Activated CD8-positive, alpha-beta memory T cell treated with anti-CD3 and anti-CD28 coated beads, Interleukin-2, amount 50 U/mL, for 48 hours (primary cell): Measurements from ENCODE around the gene TMEM273.
A peak's percentile ranks its signal among the peaks of the same experiment; 100 is the strongest.

ENCODE experiments used
- DNase-seq: peaks from one replicate; pipeline ENCODE4 v3.0.0-alpha.2; 2020

The TMEM273 gene

DNA sequence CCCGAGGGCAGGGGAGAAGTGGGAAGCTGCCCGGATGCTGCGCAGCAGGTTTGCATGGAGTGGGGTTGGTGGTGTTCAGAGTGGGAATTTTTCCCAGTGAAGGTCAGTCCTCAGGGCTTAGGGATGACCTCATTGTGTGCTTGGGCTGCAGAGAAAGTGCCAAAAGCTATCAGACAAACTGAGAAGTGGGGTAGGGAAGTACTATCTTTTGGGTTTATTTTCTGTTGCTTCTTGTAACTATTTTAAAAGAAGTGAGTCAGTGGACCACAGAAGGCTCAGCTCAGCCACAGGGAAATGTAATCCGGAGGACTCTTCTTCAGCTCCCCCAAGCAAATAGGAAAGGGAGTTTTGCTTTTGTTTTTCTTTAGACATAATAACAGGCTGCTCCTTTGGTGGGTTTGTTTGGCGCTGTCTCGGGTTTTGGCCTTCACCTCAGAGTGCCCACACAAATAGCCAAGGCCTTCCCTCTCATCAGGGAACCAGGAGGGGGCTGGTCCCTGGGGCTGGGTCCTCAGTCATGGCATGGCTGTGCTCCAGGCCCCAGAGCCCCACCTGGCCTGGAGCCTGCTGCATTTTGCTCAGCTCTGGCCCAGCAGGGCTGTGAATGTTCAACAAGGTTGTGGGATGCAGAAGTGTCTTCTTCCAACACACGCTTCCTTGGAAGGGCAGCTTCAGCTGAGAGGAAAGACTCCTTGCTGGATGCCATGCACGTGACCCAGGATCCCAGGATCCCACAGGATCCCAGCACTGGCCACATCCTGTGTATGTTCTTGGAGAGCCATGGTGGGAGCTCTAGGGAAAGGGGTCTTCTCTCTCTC, 49.0 kb downstream of the TMEM273 start:
- DNase-seq, result no peak

DNA sequence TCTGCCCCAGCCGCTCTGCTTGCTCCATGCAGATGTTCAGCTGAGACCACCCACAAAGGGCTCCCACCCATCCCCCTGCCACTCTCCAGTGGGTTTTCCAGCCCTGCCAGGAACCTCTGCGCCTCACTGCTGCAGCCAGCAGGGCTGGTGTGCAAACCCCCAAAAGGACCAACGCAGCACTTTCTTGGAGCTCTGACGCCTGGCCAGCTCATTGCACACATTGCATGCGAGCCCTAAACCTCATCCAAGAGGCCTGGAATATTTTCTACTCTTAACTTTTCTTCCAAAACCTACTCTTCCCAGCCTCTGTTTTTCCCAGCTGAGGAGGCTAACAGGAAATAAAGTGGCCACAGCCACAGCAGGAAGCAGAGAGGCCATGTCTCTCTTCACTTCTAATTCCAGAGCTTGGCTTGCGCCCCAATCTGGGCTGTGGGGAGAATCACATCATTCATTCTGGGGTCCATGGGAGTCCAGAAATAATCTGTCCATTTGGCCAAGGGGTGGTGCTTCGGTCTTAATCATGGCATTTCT, 49.8 kb downstream of the TMEM273 start:
- DNase-seq, result no peak

DNA sequence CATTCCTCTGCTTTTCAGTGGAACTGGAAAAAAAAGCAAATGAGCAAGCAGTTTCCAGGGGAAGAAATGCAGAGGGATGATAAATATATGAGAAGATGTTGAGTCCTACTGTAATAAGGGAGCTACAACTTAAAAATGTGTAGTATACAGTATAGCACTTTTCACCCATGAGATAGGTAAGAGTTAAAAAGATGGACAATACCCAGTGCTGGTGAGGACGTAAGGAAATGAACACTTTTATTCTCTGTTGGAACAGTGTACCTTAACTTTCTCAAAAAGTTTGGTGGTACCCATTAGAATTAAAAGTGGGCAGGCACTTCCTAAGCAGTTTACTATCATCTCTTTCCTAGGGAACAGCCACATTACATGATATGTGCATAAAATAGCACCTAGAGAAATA, 51.7 kb downstream of the TMEM273 start:
- no peak for DNase-seq

DNA sequence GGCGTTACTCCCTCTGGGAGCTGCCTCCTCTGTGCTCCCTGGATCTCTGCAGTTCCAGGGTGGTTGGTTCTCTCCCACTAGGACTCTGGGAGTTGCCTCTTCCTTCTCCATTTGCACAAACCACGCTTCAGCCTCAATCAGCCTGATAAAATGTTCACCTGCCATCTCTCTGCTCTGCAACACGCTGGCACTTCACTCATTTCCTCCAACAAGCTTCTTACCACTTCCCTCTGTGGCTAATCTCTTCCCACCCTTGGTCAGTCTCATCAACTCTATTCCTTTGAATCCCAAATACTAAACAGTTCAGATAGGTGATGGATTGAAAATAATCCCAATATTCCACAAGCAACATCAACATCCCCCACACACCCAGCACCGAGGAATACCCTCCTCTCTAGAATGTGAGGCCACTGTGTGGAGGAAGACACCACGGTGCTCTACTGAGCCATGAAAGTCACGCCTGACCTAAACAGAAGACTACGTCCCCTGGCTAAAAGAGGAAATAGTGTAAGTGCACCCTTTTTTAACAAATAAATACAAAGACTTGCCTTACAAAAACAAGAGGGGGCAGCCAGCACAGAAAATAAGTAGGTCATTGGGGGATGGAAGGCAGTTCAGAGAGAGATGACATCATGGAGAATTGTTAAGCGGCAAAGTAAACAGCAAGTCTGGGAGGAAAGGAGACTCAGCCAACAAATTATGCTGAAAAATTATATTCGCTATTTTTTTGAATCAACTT, 52.4 kb downstream of the TMEM273 start:
- DNase-seq, result no peak

DNA sequence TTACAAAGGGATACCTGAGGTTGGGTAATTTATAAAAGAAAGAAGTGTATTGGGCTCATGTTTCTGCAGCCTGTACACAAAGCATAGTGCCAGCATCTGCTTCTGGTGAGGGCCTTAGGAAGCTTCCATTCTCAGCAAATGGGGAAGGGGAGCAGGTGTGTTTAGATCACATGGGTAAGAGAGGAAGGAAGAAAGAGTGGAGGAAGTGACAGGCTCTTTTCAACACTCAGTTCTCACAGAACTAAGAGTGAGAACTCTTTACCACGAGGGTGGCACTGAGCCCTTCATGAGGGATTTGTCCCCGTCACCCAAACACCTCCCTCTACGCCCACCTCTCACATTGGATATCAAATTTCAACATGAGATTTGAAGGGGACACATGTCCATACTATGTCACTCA, 53.9 kb downstream of the TMEM273 start:
- no peak for DNase-seq

DNA sequence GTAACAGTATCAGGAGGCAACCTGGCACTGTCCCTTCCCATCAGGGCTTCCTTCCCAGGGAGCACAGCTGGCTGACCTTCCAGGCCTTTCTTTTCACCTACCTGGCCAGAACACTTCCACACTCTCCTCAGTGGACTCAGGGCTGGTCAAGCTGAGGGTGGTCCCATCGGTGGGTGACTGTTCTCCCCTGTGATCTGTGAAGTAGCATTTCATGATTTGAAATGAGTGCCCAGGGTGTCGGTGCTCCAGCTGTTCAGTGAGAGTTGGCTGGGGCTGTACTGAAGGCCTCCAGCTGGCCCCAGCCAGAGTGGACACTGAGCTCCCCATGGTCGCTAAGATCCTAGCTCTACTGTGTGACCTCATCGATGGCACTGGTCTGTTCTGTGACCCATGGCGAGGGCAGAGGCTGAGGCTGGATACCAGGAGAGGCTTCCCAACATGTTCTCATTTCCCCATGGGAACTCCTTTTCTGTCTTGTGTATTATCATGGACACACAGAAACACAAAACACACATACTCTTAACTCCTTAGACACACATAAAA, 54.4 kb downstream of the TMEM273 start, which contains the start of gene FAM170B:
TSS of gene FAM170B (minus strand) at position 316 of the 543 bp plus-strand sequence. CDS start at position 213, 103 bp downstream.
- no peak for DNase-seq

DNA sequence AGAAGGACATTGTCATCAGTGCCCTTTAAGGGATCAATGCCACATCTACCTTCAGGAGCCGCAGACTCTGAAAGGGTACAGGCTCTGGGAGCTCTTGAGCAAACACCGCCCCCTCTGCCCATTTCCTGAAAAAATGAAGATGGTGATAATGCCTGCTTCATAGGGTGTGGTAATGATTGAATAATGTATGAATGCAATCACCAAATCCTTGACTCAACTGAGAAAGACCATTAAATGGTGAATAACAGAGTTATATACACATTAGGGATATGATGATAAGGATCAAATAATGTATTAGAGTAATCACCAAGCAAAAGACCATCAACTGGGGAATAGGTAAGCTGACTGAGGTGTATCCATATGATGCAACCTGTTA, 55.8 kb downstream of the TMEM273 start:
- no peak for DNase-seq

DNA sequence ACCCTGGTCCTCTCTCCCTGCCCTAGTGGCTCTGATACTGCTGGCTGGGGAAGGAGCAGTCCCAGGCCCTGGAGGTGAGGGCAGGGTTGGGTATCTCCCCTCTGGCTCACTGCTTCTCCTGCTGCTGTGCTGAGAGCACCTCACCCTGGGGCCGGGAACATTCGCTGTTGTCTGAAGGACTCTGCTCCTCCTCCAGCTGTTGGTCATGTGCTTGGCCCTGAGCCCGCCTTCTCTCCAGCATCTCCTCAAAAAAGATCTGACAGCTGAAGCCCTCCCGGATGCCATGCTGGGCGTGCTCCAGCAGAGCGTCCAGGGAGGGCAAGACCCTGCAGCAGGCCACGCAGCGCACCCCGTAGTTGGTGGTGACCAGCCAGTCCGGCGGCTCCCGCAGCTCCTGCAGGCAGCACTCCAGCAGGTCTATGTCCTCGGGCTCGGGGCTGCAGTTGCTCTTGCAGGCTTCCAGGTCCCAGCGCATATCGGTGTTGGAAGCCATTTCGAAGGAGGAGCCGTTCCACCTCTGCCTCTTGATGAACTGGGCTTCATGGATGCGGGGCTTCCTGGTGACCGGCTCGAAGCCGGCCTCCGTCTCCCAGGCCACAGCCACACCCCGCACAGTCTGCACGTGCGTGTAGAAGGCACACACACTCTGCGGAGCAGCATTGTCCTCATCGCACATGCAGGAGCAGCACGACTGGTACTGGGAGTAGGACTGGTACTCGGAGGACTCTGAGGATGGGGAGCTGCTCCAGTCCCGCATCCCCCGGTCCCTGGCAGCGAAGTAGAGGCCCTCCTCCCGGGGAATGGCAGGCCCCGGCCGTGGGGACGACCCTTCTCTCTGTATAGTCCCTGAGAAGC, 56.5 kb downstream of the TMEM273 start:
- no peak for DNase-seq

DNA sequence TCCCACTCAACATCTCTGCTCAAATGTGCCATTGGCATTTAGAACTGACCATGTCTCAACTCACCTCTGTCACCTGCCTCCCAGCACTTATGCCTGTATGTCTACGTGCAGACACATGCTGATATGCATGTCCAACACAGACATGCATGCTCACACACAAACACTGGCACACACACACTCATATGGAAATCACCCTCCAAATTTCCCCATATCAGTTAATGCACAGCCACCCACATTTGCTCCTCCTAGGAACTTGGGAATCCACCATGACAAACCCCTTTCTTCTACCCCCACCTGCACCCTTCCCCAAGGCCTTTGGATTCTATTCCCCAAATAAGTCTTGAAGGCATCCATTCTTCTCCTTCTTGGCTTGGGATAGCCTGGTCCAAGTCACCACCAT, 58.8 kb downstream of the TMEM273 start:
- DNase-seq, result no peak

DNA sequence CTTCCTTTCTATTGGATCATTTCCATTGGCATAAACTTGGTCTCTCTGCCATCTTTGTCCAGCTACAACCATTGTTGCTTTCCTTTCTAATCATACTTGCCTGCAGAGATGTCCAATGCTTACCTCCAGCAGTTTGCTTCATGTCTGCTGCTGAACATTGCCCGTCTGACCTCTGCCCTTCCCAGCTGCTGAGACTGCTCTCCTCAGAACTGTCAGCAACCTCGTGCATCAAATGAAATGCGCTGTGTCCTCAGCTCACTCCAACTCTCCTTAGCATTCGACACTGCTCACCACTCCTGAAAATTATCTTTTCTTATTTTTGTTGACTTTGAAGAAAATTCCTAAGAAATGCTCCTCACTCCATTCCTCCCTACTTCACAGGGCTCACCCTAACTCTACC, 59.3 kb downstream of the TMEM273 start:
- DNase-seq, result no peak

DNA sequence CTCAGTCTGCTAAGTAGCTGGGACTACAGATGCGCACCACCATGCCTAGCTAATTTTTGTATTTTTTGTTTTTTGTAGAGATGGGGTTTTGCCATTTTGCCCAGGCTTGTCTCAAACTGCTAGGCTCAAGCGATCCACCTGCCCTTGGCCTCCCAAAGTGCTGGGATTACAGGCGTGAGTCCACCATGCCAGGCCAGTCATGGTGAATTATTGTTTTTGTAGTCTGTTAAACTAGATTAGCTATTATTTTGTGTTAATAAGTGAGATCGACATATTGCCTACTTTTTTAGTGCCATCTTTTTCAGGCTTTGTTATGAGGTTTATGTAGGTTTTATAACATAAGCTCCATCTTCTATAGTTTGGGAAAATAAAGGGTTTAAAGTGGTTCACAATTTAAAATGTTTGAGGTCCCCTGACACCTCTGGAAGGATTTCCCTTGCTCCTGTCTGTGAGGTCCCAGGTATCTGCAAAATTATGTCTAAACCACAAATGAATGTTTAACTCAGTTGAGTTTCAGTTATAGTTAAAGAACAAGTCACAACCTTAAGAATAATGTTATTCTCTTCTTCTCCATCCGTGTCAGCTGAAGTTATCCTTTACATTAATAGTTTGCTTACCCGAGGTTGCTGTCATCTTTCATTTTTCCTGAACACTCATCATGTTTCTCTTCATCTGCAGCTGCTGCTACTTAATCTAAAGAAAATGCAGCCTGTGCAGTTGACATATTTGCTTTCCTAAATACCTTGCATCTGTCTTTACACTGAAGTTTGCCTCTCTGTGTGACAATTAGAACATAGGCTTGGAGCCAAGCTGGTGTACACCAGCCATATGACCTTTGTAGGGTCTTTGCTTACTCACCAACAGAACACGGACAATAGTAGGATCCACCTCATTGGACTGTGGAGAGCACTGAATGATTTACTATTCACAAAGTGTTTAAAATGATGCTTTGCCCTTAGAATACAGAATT, 63.9 kb downstream of the TMEM273 start:
- no peak for DNase-seq

DNA sequence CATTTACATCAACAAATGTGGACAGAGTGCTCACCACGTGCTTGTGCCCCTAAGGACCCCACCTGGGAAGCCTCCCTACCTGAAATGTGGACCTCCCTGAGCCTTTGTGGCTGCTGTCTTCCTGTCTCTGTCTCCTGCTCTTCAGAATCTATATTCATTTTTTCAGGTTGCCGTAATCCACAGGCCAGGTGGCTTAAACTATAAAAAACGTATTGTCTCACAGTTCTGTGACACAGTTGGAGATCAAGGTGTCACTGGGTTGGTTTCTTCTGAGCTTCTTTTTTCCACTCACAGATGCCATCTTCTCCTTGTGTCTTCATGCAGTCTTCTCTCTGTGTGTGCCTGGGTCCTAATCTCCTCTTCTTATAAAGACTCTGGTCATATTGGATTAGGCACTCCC, 67.3 kb downstream of the TMEM273 start:
- DNase-seq, result no peak

DNA sequence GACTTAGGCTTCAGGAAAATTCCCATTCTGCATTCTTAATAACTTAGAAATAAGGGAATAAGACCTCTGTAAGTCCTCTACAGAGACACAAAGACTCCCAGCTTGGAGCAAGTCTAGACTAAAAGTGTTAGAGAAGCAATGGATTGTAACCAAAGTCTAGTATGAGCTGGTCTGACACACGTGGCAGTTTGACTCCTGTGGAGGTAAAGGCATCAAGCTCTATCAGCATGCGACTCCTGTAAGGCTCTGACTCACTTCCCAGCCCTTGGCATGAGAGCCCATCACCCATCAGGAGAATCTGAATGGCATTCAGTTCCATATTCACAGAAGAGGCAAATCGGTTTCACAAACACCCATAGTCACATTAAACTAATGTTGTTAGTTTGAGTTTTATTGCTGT, 68.4 kb downstream of the TMEM273 start:
- no peak for DNase-seq

DNA sequence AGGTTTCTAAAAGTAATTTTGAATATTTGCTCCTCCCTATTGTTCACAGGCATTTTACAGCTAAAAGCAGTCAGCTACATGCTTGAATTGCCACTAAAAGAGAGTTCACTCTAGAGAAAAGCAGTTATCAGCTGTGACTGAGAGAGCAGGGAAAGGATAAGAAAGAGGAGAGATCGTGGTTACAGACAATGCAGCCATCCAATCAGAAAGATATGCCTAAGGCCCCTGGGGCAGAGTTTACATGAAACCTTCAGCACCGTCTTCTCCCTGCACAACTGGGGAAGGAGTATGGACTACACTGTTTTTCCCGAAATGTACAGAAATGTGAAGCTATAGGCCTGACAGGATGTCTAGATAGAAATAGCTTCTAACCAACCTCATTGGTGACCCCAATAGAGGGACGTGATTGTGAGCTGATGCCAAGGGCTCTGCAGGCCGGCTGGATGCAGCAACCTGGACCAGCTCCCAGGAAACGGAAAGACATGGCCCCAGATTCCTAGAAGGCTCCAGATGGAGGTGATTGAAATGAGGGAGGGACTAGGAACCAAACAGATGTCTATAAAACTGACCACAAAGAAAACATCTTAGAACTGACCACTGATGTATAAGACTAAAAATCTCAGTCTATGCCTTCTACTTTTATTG, 69.6 kb downstream of the TMEM273 start:
- DNase-seq, result no peak

DNA sequence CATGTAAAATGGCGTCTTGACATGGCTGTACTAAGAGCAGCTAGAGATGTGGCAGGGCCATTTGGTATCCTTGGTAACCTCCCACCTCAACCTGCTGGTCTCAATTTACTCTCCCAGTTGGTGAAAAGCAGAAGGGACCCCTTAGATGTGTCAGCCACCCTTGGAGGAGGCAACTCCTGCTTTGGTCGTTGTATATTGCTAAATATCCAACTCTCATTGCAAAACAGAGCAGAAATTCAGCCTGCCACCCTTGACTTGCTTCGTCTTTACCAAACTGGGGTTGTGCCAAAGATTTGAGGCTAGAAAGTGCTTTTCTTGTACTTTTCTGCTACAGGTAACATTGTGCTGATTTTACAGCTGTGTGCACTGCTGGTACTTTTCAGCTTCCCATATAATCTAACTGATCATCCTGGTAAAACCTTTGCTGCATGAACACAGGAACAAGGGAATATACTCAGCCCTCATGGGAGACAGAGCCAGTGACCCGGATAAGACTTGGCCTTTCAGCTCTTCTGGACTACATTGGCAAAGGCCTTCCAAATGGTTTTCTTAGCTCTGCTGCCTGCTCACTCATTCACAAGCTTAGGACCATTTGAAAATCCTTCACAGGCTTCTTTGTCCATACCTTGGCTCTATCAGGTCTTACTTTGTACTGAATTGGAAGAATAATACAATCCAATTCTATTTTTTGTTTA, 70.7 kb downstream of the TMEM273 start:
- DNase-seq, result no peak

DNA sequence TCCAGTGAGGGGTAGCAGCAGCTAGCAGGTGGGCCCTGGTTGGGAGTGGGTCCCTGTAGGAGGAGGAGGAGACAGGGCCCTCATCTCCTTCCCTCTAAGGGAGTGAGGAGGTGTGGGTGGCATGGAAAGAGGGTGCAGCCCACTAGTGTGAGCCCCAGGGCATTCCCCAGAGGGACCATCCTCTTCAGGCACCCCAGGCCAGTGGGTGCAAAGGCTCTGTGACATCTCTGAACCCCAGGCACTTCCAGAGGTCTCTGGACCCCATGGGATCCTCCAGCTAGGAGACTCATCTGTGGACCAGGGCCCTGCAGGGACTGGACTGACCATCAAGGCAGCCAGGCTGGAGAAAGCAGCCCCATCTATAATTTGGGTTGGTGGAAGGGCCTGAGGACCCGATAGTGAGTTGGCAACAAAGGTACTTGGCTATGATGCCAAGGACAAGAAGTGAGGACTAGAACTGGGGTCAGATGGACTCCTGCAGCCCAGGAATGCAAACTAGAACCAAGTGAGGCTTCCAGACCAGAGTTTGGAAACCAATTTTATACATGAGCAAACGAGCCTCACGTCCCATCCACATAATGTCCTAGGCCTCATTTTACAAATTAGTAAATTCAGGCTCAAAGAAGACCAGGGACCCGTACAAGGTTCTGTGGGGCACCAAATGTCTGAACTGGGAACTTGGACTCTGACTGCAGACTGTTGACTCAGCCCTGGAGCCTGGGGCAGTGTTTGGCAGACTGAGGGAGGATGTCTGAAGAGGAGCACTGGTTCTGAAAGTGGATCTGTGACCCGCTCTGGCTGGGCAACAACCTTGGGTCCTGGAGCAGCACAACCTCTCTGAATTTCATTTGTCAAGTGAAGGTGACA, 71.4 kb downstream of the TMEM273 start:
- peak; percentile 32 for DNase-seq

DNA sequence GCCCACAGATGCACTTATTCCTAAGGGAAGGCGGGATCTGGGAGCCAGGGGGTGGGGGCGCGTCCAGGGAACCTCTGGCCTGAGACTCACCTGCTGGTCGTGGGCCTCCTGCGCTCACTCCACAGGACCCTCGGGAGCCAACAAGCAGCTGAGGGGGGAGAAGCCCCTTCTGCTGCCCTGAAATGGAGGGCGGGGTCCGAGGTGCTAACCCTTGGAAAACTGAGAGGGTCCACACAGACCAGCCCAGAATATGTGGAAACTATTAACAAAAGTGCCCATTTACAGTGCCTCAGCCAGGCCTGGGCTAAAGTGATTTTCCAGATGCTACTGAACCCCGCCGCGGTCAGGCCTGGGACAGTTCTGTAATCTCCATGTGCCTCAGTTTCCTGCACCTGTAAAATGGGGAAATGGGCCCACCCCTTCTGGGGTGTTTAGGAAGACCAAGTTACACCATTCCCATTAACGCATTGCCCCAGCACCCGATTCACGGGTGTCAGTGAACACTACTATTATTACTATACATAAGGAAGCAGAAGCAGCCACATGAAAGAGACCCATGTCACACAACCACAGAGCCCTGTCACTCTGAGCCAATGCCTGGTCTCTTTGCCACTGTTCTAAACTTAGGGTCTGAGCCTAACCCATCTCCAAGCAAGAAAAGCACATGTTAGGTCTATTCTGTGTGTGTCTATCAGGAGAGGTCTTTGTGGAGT, 72.2 kb downstream of the TMEM273 start:
- DNase-seq, result peak; percentile 50

DNA sequence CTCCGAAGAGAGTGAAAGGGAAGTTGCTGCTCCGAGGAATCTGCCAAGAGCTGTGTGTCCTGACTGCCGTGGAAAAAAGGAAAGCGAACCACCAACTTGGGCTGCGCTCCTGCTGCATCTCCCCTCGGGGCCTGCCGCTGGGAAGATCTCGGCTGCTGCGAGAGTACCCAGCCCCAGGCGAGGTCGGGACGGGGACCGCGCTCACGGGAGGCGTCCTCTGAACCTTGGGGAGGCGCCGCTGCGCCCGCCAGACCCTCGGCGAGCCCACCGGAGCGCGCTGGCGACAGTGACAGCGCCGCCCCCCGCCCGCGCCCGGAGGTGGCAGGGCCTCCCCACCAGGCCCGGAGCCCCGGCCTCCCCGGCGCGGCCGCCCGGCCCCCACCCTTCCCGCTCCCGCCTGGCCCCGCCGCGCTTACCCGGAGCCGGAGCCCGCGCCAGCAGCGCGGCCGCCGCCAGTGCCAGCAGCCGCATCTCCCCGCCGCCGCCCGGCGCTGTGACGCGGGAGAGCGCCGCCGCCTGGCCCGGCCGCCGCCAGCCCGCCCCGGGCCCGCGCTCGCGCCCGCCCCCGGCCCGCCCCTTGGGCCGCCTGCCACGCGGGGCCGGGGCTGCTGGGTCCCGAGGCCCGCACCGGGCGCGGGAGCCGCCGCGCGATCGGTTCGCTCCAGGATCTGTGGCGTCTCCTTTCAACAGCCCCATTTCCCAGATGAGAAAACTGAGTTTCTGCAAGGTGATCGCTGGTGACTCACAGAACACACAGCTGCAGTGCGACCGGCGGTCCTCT, 73.0 kb downstream of the TMEM273 start, which contains the start of gene VSTM4:
TSS of gene VSTM4 (minus strand) at position 508 of the 781 bp plus-strand sequence. CDS start at position 471, 37 bp downstream.
- DNase-seq, result peak; percentile 54
